Measurements from ENCODE around the gene GNB5. TPM values are rescaled to one million over a fixed set of nuclear protein-coding genes. Genes with fewer than 3 reads are reported as not detected.
A peak's percentile ranks its signal among the peaks of the same experiment; 100 is the strongest.

The GNB5 gene
- total and polyA plus RNA-seq, 2 donors = 16.1 to 20.5 TPM

- WGBS = 90% methylated on average over 10 of the region's 10 CpGs
- peaks cover 0 to 8% of the 10 kb centered on the region in 2 donors for H3K4me1 ChIP-seq (ENCODE audit: control insufficient read depth in 2 of 2, insufficient read depth in 2 of 2, low read length in 2 of 2)
These were observed 112.9 kb downstream of the GNB5 start for GRCh38 chr15:52078197-52078875.

GRCh38 chr15:52076889-52077781 lies 114.1 kb downstream of the GNB5 start:
- DNase-seq (ENCODE audit: low read depth in 6 of 9, low spot score in 9 of 9) = no peak
- no peak overlapping the region for H3K4me3 ChIP-seq (ENCODE audit: low read length in 2 of 2)
- no peaks in the 10 kb centered on the region for H3K27me3 ChIP-seq (ENCODE audit: control insufficient read depth in 2 of 2, insufficient read depth in 1 of 2, low read length in 1 of 2)
- H3K9me3 ChIP-seq (ENCODE audit: control insufficient read depth in 2 of 2, insufficient read depth in 1 of 2, low read length in 1 of 2) = no peaks in the 10 kb centered on the region
- peak overlapping the region in 1 of 2 donors; percentile 70 for H3K27ac ChIP-seq (ENCODE audit: low read depth in 1 of 2, low read length in 1 of 2)
- H3K36me3 ChIP-seq (ENCODE audit: control insufficient read depth in 2 of 2, insufficient read depth in 2 of 2, low read length in 1 of 2) = no peaks in the 10 kb centered on the region
- H3K4me1 ChIP-seq (ENCODE audit: control insufficient read depth in 2 of 2, insufficient read depth in 2 of 2, low read length in 2 of 2) = peaks cover 0 to 1% of the 10 kb centered on the region in 2 donors
- 95% methylated on average over 11 of the region's 11 CpGs for WGBS

More at GRCh38 chr15:52078197-52078875, 112.9 kb downstream of the GNB5 start:
- no peaks in the 10 kb centered on the region for H3K36me3 ChIP-seq (ENCODE audit: control insufficient read depth in 2 of 2, insufficient read depth in 2 of 2, low read length in 1 of 2)
- DNase-seq (ENCODE audit: low read depth in 6 of 9, low spot score in 9 of 9) = no peak
- H3K9me3 ChIP-seq (ENCODE audit: control insufficient read depth in 2 of 2, insufficient read depth in 1 of 2, low read length in 1 of 2) = no peaks in the 10 kb centered on the region
- no peak overlapping the region for H3K4me3 ChIP-seq (ENCODE audit: low read length in 2 of 2)
- H3K27ac ChIP-seq (ENCODE audit: low read depth in 1 of 2, low read length in 1 of 2) = no peak overlapping the region
- H3K27me3 ChIP-seq (ENCODE audit: control insufficient read depth in 2 of 2, insufficient read depth in 1 of 2, low read length in 1 of 2) = no peaks in the 10 kb centered on the region

GRCh38 chr15:52071570-52071969 lies 119.6 kb downstream of the GNB5 start:
- Histone ChIP-seq H3K27me3 (ENCODE audit: control insufficient read depth in 2 of 2, insufficient read depth in 1 of 2, low read length in 1 of 2) (no peaks in the 10 kb centered on the region), H3K27ac (ENCODE audit: low read depth in 1 of 2, low read length in 1 of 2) (no peak overlapping the region), H3K9me3 (ENCODE audit: control insufficient read depth in 2 of 2, insufficient read depth in 1 of 2, low read length in 1 of 2) (no peaks in the 10 kb centered on the region), H3K4me1 (ENCODE audit: control insufficient read depth in 2 of 2, insufficient read depth in 2 of 2, low read length in 2 of 2) (no peaks in the 10 kb centered on the region), H3K4me3 (ENCODE audit: low read length in 2 of 2) (no peak overlapping the region), H3K36me3 (ENCODE audit: control insufficient read depth in 2 of 2, insufficient read depth in 2 of 2, low read length in 1 of 2) (no peaks in the 10 kb centered on the region)
- DNase-seq (ENCODE audit: low read depth in 6 of 9, low spot score in 9 of 9) = no peak
- WGBS = 95% methylated on average over 10 of the region's 10 CpGs

- Histone ChIP-seq H3K36me3 (ENCODE audit: control insufficient read depth in 2 of 2, insufficient read depth in 2 of 2, low read length in 1 of 2) (peaks cover 0 to 3% of the 10 kb centered on the region in 2 donors), H3K27me3 (ENCODE audit: control insufficient read depth in 2 of 2, insufficient read depth in 1 of 2, low read length in 1 of 2) (no peaks in the 10 kb centered on the region), H3K9me3 (ENCODE audit: control insufficient read depth in 2 of 2, insufficient read depth in 1 of 2, low read length in 1 of 2) (no peaks in the 10 kb centered on the region), H3K4me3 (ENCODE audit: low read length in 2 of 2) (no peak overlapping the region), H3K27ac (ENCODE audit: low read depth in 1 of 2, low read length in 1 of 2) (no peak overlapping the region), H3K4me1 (ENCODE audit: control insufficient read depth in 2 of 2, insufficient read depth in 2 of 2, low read length in 2 of 2) (no peaks in the 10 kb centered on the region)
- WGBS = 97% methylated on average over 5 of the region's 5 CpGs
- DNase-seq (ENCODE audit: low read depth in 6 of 9, low spot score in 9 of 9) = no peak
These were observed 121.6 kb downstream of the GNB5 start for GRCh38 chr15:52069559-52069958.

- no peak overlapping the region for H3K4me3 ChIP-seq (ENCODE audit: low read length in 2 of 2)
- no peak overlapping the region for H3K27ac ChIP-seq (ENCODE audit: low read depth in 1 of 2, low read length in 1 of 2)
- no peaks in the 10 kb centered on the region for H3K27me3 ChIP-seq (ENCODE audit: control insufficient read depth in 2 of 2, insufficient read depth in 1 of 2, low read length in 1 of 2)
- H3K9me3 ChIP-seq (ENCODE audit: control insufficient read depth in 2 of 2, insufficient read depth in 1 of 2, low read length in 1 of 2) = no peaks in the 10 kb centered on the region
- H3K36me3 ChIP-seq (ENCODE audit: control insufficient read depth in 2 of 2, insufficient read depth in 2 of 2, low read length in 1 of 2) = peaks cover 8 to 10% of the 10 kb centered on the region in 2 donors
- no peak for DNase-seq (ENCODE audit: low read depth in 6 of 9, low spot score in 9 of 9)
- 96% methylated on average over 2 of the region's 2 CpGs for WGBS
- no peaks in the 10 kb centered on the region for H3K4me1 ChIP-seq (ENCODE audit: control insufficient read depth in 2 of 2, insufficient read depth in 2 of 2, low read length in 2 of 2)
These were observed 123.1 kb downstream of the GNB5 start for GRCh38 chr15:52068004-52068615.

GRCh38 chr15:52067545-52067926 lies 123.7 kb downstream of the GNB5 start:
- Histone ChIP-seq H3K36me3 (ENCODE audit: control insufficient read depth in 2 of 2, insufficient read depth in 2 of 2, low read length in 1 of 2) (peaks cover 10 to 15% of the 10 kb centered on the region in 2 donors), H3K27me3 (ENCODE audit: control insufficient read depth in 2 of 2, insufficient read depth in 1 of 2, low read length in 1 of 2) (no peaks in the 10 kb centered on the region), H3K4me1 (ENCODE audit: control insufficient read depth in 2 of 2, insufficient read depth in 2 of 2, low read length in 2 of 2) (no peaks in the 10 kb centered on the region), H3K27ac (ENCODE audit: low read depth in 1 of 2, low read length in 1 of 2) (no peak overlapping the region), H3K9me3 (ENCODE audit: control insufficient read depth in 2 of 2, insufficient read depth in 1 of 2, low read length in 1 of 2) (no peaks in the 10 kb centered on the region), H3K4me3 (ENCODE audit: low read length in 2 of 2) (no peak overlapping the region)
- no peak for DNase-seq (ENCODE audit: low read depth in 6 of 9, low spot score in 9 of 9)

GRCh38 chr15:52066842-52067544 lies 124.2 kb downstream of the GNB5 start:
- H3K4me3 ChIP-seq (ENCODE audit: low read length in 2 of 2) = no peak overlapping the region
- H3K4me1 ChIP-seq (ENCODE audit: control insufficient read depth in 2 of 2, insufficient read depth in 2 of 2, low read length in 2 of 2) = no peaks in the 10 kb centered on the region
- no peak for DNase-seq (ENCODE audit: low read depth in 6 of 9, low spot score in 9 of 9)
- peaks cover 13 to 15% of the 10 kb centered on the region in 2 donors for H3K36me3 ChIP-seq (ENCODE audit: control insufficient read depth in 2 of 2, insufficient read depth in 2 of 2, low read length in 1 of 2)
- H3K9me3 ChIP-seq (ENCODE audit: control insufficient read depth in 2 of 2, insufficient read depth in 1 of 2, low read length in 1 of 2) = no peaks in the 10 kb centered on the region
- no peaks in the 10 kb centered on the region for H3K27me3 ChIP-seq (ENCODE audit: control insufficient read depth in 2 of 2, insufficient read depth in 1 of 2, low read length in 1 of 2)
- WGBS = 96% methylated on average over 3 of the region's 3 CpGs
- no peak overlapping the region for H3K27ac ChIP-seq (ENCODE audit: low read depth in 1 of 2, low read length in 1 of 2)

Data from thymus (tissue), 11 donors.